Measurements from ENCODE around the gene BTBD10. TPM values are rescaled to one million over a fixed set of nuclear protein-coding genes. Genes with fewer than 3 reads are reported as not detected.

BTBD10 gene
- total RNA-seq, 1 experiment from 2014 or later = 30.2 TPM

- Histone ChIP-seq H3K79me2 (ENCODE audit: low read length) (peaks cover 66% of the 10 kb centered on the region), H3K36me3 (ENCODE audit: low read depth, low read length) (no peaks in the 10 kb centered on the region), H3K4me3 (ENCODE audit: low read length) (no peak overlapping the region), H3F3A (ENCODE audit: low read length, unreplicated experiment) (no peaks in the 10 kb centered on the region), H3K4me1 (ENCODE audit: insufficient read depth, low read length) (0 out of 2 replicates have a peak, but pooled peaks cover 12% of the 10 kb centered on the region), H3K27me3 (ENCODE audit: low read length) (no peaks in the 10 kb centered on the region), H3K4me2 (ENCODE audit: low read length) (no peak overlapping the region), H3K27ac (ENCODE audit: low read length) (no peak overlapping the region), H3K9ac (ENCODE audit: low read length) (no peak overlapping the region), H3K9me2 (replicated peaks; ENCODE audit: low read length) (no peaks in the 10 kb centered on the region), H4K20me1 (ENCODE audit: low read length) (peaks cover 18% of the 10 kb centered on the region), H3K9me3 (ENCODE audit: low read length) (no peaks in the 10 kb centered on the region), H2AFZ (ENCODE audit: low read length) (no peak overlapping the region)
- no peak for TF ChIP-seq EZH2 (IDR thresholded peaks at IDR 0.05; ENCODE audit: low read length, unreplicated experiment)
- no peak for TF ChIP-seq EZH2phosphoT487 (IDR thresholded peaks at IDR 0.05; ENCODE audit: borderline replicate concordance, low read length)
- no peak for TF ChIP-seq CTCF (conservative IDR thresholded peaks at IDR 0.05; ENCODE audit: low read depth, low read length)
- BruUV-seq (replicated peaks) = no TSS peak
- peak; percentile 62 for DNase-seq
- POLR2A ChIA-PET (ENCODE audit: unreplicated experiment) = no interaction called here
- intact Hi-C loops (cut with micrococcal nuclease) = loop anchor here (1.0 kb wide), 1 partner anchor 10 kb away; no protein-coding TSS in a partner anchor
- CTCF ChIA-PET = no interaction called here
- peak; percentile 55 for ATAC-seq
Observed at GRCh38 chr11:13446444-13446843, 16.6 kb downstream of the BTBD10 start.

GRCh38 chr11:13445588-13445987 lies 17.4 kb downstream of the BTBD10 start:
- TF ChIP-seq CTCF (conservative IDR thresholded peaks at IDR 0.05; ENCODE audit: low read depth, low read length) (no peak), EZH2phosphoT487 (IDR thresholded peaks at IDR 0.05; ENCODE audit: borderline replicate concordance, low read length) (no peak), EZH2 (IDR thresholded peaks at IDR 0.05; ENCODE audit: low read length, unreplicated experiment) (no peak)
- no peaks in the 10 kb centered on the region for H3K36me3 ChIP-seq (ENCODE audit: low read depth, low read length)
- H3K4me2 ChIP-seq (ENCODE audit: low read length) = no peak overlapping the region
- H3K9me2 ChIP-seq (replicated peaks; ENCODE audit: low read length) = no peaks in the 10 kb centered on the region
- H3K4me1 ChIP-seq (ENCODE audit: insufficient read depth, low read length) = 0 out of 2 replicates have a peak, but pooled peaks cover 18% of the 10 kb centered on the region
- POLR2A ChIA-PET (ENCODE audit: unreplicated experiment) = no interaction called here
- no peak overlapping the region for H3K27ac ChIP-seq (ENCODE audit: low read length)
- H3K9me3 ChIP-seq (ENCODE audit: low read length) = no peaks in the 10 kb centered on the region
- peaks cover 15% of the 10 kb centered on the region for H4K20me1 ChIP-seq (ENCODE audit: low read length)
- no peak overlapping the region for H3K9ac ChIP-seq (ENCODE audit: low read length)
- H3K79me2 ChIP-seq (ENCODE audit: low read length) = peaks cover 58% of the 10 kb centered on the region
- no TSS peak for BruUV-seq (replicated peaks)
- DNase-seq (no peak), ATAC-seq (no peak)
- no peak overlapping the region for H2AFZ ChIP-seq (ENCODE audit: low read length)
- CTCF ChIA-PET = no interaction called here
- no peak overlapping the region for H3K4me3 ChIP-seq (ENCODE audit: low read length)
- no peaks in the 10 kb centered on the region for H3K27me3 ChIP-seq (ENCODE audit: low read length)
- H3F3A ChIP-seq (ENCODE audit: low read length, unreplicated experiment) = no peaks in the 10 kb centered on the region
- intact Hi-C loops (cut with micrococcal nuclease) = no loop called here

- peak; percentile 98 for ATAC-seq
- Histone ChIP-seq H4K20me1 (ENCODE audit: low read length) (no peaks in the 10 kb centered on the region), H3K27ac (ENCODE audit: low read length) (peak overlapping the region; percentile 55), H3K9ac (ENCODE audit: low read length) (0 out of 2 replicates have a peak overlapping the region, but pooled peaks have one; percentile 17), H3K4me1 (ENCODE audit: insufficient read depth, low read length) (peaks cover 14% of the 10 kb centered on the region; the same call in 1 of the 2 replicates), H3F3A (ENCODE audit: low read length, unreplicated experiment) (no peaks in the 10 kb centered on the region), H3K79me2 (ENCODE audit: low read length) (peaks cover 15% of the 10 kb centered on the region), H3K4me2 (ENCODE audit: low read length) (peak overlapping the region; percentile 75), H3K36me3 (ENCODE audit: low read depth, low read length) (no peaks in the 10 kb centered on the region), H3K4me3 (ENCODE audit: low read length) (peak overlapping the region; percentile 43), H3K9me2 (replicated peaks; ENCODE audit: low read length) (no peaks in the 10 kb centered on the region), H2AFZ (ENCODE audit: low read length) (peak overlapping the region; percentile 49), H3K9me3 (ENCODE audit: low read length) (no peaks in the 10 kb centered on the region), H3K27me3 (ENCODE audit: low read length) (no peaks in the 10 kb centered on the region)
- no TSS peak for BruUV-seq (replicated peaks)
- ChIA-PET CTCF (no interaction called here), POLR2A (ENCODE audit: unreplicated experiment) (interaction anchor here (0.6 kb wide), 1 partner anchor 288 kb away, joined by 4 read pairs; no protein-coding TSS in a partner anchor)
- intact Hi-C loops (cut with micrococcal nuclease) = no loop called here
- DNase-seq = peak; percentile 79
- no peak for TF ChIP-seq EZH2phosphoT487 (IDR thresholded peaks at IDR 0.05; ENCODE audit: borderline replicate concordance, low read length)
- TF ChIP-seq EZH2 (IDR thresholded peaks at IDR 0.05; ENCODE audit: low read length, unreplicated experiment) = no peak
- no peak for TF ChIP-seq CTCF (conservative IDR thresholded peaks at IDR 0.05; ENCODE audit: low read depth, low read length)
Observed at GRCh38 chr11:13440100-13440855, 22.7 kb downstream of the BTBD10 start.

Data from PC-3 (cell line).